Stomach (tissue), 9 donors: ENCODE data around the gene KCNQ4. TPM values are rescaled to one million over a fixed set of nuclear protein-coding genes. Genes with fewer than 3 reads are reported as not detected.

Source experiments
- DNase-seq, 2 donors: peaks; one replicate each; pipeline versions ENCODE4 v3.0.0 to v3.0.0-alpha.2; 2013 to 2019
- H3K27ac ChIP-seq, 5 donors: fragments of 200-600 bp in 4 of 5; sonication (generic) in 4 of 5; one replicate each; pipeline ENCODE4 v1.5.1; 2013 to 2019; ENCODE audit warnings: mild to moderate bottlenecking in 1 of 5, moderate library complexity in 1 of 5
- H3K27me3 ChIP-seq, 3 donors: fragments of 200-600 bp; sonication (generic); one replicate each; pipeline ENCODE4 v1.5.1; 2017 to 2019; ENCODE audit warnings: mixed run types in 1 of 3
- H3K36me3 ChIP-seq, 4 donors: fragments of 200-600 bp; sonication (generic); 1 replicate in 3 of 4; 2 replicates in 1 of 4; pipeline ENCODE4 v1.5.1; 2016 to 2019
- H3K4me1 ChIP-seq, 4 donors: fragments of 200-600 bp; sonication (generic); one replicate each; pipeline ENCODE4 v1.5.1; 2016 to 2019
- H3K4me3 ChIP-seq, 4 donors: fragments of 200-600 bp; sonication (generic) in 3 of 4; one replicate each; pipeline ENCODE4 v1.5.1; 2016 to 2019; ENCODE audit warnings: mild to moderate bottlenecking in 1 of 4
- H3K9me3 ChIP-seq, 4 donors: fragments of 200-600 bp; sonication (generic); one replicate each; pipeline ENCODE4 v1.5.1; 2016 to 2019
- CTCF ChIP-seq, 7 experiments: fragments of 450-650 bp in 4 of 7; fragments of 200-600 bp in 3 of 7; sonication (generic) in 3 of 7; IDR thresholded peaks; one replicate each; pipeline ENCODE4 v1.5.1; 2016 to 2019; ENCODE audit warnings: antibody characterized with exemption in 7 of 7, control low read depth in 2 of 7, mild to moderate bottlenecking in 1 of 7
- EP300 ChIP-seq: sonication (generic); formaldehyde crosslinking; IDR thresholded peaks from one replicate; pipeline ENCODE4 v1.6.1; 2017; ENCODE audit warnings: antibody characterized with exemption
- POLR2A ChIP-seq, 4 donors: fragments of 450-650 bp; IDR thresholded peaks; one replicate each; pipeline ENCODE4 v1.6.1; 2016; ENCODE audit warnings: antibody characterized with exemption in 4 of 4, control low read depth in 2 of 4, mild to moderate bottlenecking in 1 of 4, moderate library complexity in 1 of 4
- POLR2AphosphoS5 ChIP-seq, 3 donors: sonication (generic); formaldehyde crosslinking; IDR thresholded peaks; one replicate each; pipeline ENCODE4 v1.6.1; 2016; ENCODE audit warnings: antibody characterized with exemption in 3 of 3
- WGBS, 5 donors: extraction: QIAGEN DNeasy Blood & Tissue Kit in 3 of 5; methylation state at CpG; one replicate each; pipeline versions ENCODE4 v1.1.5 to v1.1.7; 2013 to 2018; 5-methylcytosine and 5-hydroxymethylcytosine counted together
- intact Hi-C: fragments of 100-400 bp; cut with DNase I; formaldehyde crosslinking; loops from one replicate; pipeline ENCODE4 v1.15.1; 2023; ENCODE audit warnings: low total_unique reads
- polyA plus RNA-seq, 3 donors: library from polyadenylated mRNA; stranded (reverse); fragments of 200-250 nt; gene quantifications; one replicate each; pipeline ENCODE4 v1.2.3, GENCODE V29; 2013
- total RNA-seq, 5 donors: library from RNA; depleted of rRNA; stranded (reverse); fragments of >200 nt; gene quantifications; one replicate each; pipeline versions ENCODE4 v1.1.0 to v1.2.3, GENCODE V29; 2014 to 2016
- donor health status: healthy with polysubstance abuse.
- donor health status: Bipolar disorder and iron deficiency.
- donor health status: healthy.

KCNQ4 gene
- total and polyA plus RNA-seq, 8 donors = 0.31 to 7.6 (median 0.58) TPM; not detected in 1

GRCh38 chr1:40796939-40797667 lies 13.5 kb downstream of the KCNQ4 start:
- H3K27me3 ChIP-seq = no peaks in the 10 kb centered on the region
- DNase-seq = no peak
- peaks cover 30 to 67% (median 50%) of the 10 kb centered on the region in 4 donors for H3K4me1 ChIP-seq
- WGBS, 5 donors = 52 to 79% (median 72%) methylated on average over 9 of the region's 9 CpGs
- no peaks in the 10 kb centered on the region for H3K36me3 ChIP-seq
- H3K4me3 ChIP-seq = no peak overlapping the region
- TF ChIP-seq POLR2A (IDR thresholded peaks at IDR 0.05) (no peak), EP300 (no peak), POLR2AphosphoS5 (IDR thresholded peaks at IDR 0.05) (no peak), CTCF (IDR thresholded peaks at IDR 0.05) (no peak)
- peak overlapping the region in 3 of 5 donors; percentile 32 to 58 (median 52) for H3K27ac ChIP-seq
- intact Hi-C loops = no loop called here
- H3K9me3 ChIP-seq = no peaks in the 10 kb centered on the region

- Histone ChIP-seq H3K4me1 (peaks cover 30 to 72% (median 55%) of the 10 kb centered on the region in 4 donors), H3K4me3 (no peak overlapping the region), H3K36me3 (no peaks in the 10 kb centered on the region), H3K27ac (peak overlapping the region in 3 of 5 donors; percentile 32 to 58 (median 52)), H3K9me3 (no peaks in the 10 kb centered on the region), H3K27me3 (no peaks in the 10 kb centered on the region)
- TF ChIP-seq POLR2A (IDR thresholded peaks at IDR 0.05) (no peak), EP300 (no peak), POLR2AphosphoS5 (IDR thresholded peaks at IDR 0.05) (no peak), CTCF (IDR thresholded peaks at IDR 0.05) (no peak)
- 76 to 95% (median 90%) methylated on average over 2 to 3 of the region's 3 CpGs for WGBS, 5 donors
- DNase-seq = no peak
- intact Hi-C loops = no loop called here
These were observed 14.1 kb downstream of the KCNQ4 start for GRCh38 chr1:40797668-40798010.

GRCh38 chr1:40798366-40799281 lies 15.0 kb downstream of the KCNQ4 start:
- Histone ChIP-seq H3K27ac (peak overlapping the region in 3 of 5 donors; percentile 52 to 58 (median 58)), H3K4me3 (no peak overlapping the region), H3K27me3 (no peaks in the 10 kb centered on the region), H3K4me1 (peaks cover 30 to 82% (median 62%) of the 10 kb centered on the region in 4 donors), H3K9me3 (no peaks in the 10 kb centered on the region), H3K36me3 (no peaks in the 10 kb centered on the region)
- no peak for TF ChIP-seq EP300
- TF ChIP-seq CTCF (IDR thresholded peaks at IDR 0.05) = no peak
- no peak for TF ChIP-seq POLR2AphosphoS5 (IDR thresholded peaks at IDR 0.05)
- TF ChIP-seq POLR2A (IDR thresholded peaks at IDR 0.05) = no peak
- 57 to 71% (median 62%) methylated on average over 7 to 8 of the region's 8 CpGs for WGBS, 5 donors
- intact Hi-C loops = no loop called here
- peak in 1 of 2 donors; percentile 30 for DNase-seq

- WGBS, 5 donors = 28 to 49% (median 40%) methylated on average over 7 to 9 of the region's 9 CpGs
- intact Hi-C loops = no loop called here
- Histone ChIP-seq H3K36me3 (no peaks in the 10 kb centered on the region), H3K27me3 (no peaks in the 10 kb centered on the region), H3K4me3 (no peak overlapping the region), H3K4me1 (peaks cover 30 to 83% (median 64%) of the 10 kb centered on the region in 4 donors), H3K9me3 (no peaks in the 10 kb centered on the region), H3K27ac (peak overlapping the region in 3 of 5 donors; percentile 42 to 58 (median 58))
- DNase-seq = peak; percentile 77 to 79
- no peak for TF ChIP-seq POLR2AphosphoS5 (IDR thresholded peaks at IDR 0.05)
- TF ChIP-seq POLR2A (IDR thresholded peaks at IDR 0.05) = no peak
- TF ChIP-seq CTCF (IDR thresholded peaks at IDR 0.05) = no peak
- no peak for TF ChIP-seq EP300
These were observed 15.8 kb downstream of the KCNQ4 start for GRCh38 chr1:40799351-40799867.
